Activated naive CD4-positive, alpha-beta T cell (primary cell): Measurements from ENCODE around the gene PLXDC1.
"Not testable (repeated sequence)": the region's sequence is repeated elsewhere in the genome, so short reads cannot be mapped to it uniquely, and the experiment has no call there.

ENCODE experiments used
- DNase-seq, 4 experiments: peaks; one replicate each; lab custom pipeline; 2025; lab: John Stamatoyannopoulos, UW

Gene PLXDC1

GRCh38 chr17:39153599-39154051 lies 2.2 kb upstream of the PLXDC1 start:
- peak; percentile 92 to 97 (median 96) for DNase-seq

GRCh38 chr17:39151943-39152818 lies 744 bp upstream of the PLXDC1 start:
- peak in 2 of 4 experiments; percentile 22 to 25 for DNase-seq

GRCh38 chr17:39150795-39151149 lies 665 bp downstream of the PLXDC1 start:
- DNase-seq: no peak

GRCh38 chr17:39150104-39150634 lies 1.3 kb downstream of the PLXDC1 start:
- peak in 1 of 4 experiments; percentile 8 for DNase-seq

GRCh38 chr17:39147221-39148185 lies 3.9 kb downstream of the PLXDC1 start:
- DNase-seq: no peak

- no peak for DNase-seq
Observed at GRCh38 chr17:39146273-39146672, 5.2 kb downstream of the PLXDC1 start.

- no peak for DNase-seq
Observed at GRCh38 chr17:39145143-39145542, 6.3 kb downstream of the PLXDC1 start.

GRCh38 chr17:39144416-39144840 lies 7.0 kb downstream of the PLXDC1 start:
- DNase-seq: no peak

- DNase-seq: no peak
Observed at GRCh38 chr17:39143552-39144093, 7.8 kb downstream of the PLXDC1 start.

- no peak for DNase-seq
Observed at GRCh38 chr17:39141915-39142664, 9.3 kb downstream of the PLXDC1 start.

GRCh38 chr17:39141294-39141693 lies 10.1 kb downstream of the PLXDC1 start:
- no peak for DNase-seq

GRCh38 chr17:39139561-39139960 lies 11.9 kb downstream of the PLXDC1 start:
- DNase-seq: no peak

GRCh38 chr17:39139161-39139511 lies 12.3 kb downstream of the PLXDC1 start:
- DNase-seq: no peak

GRCh38 chr17:39138431-39139160 lies 12.8 kb downstream of the PLXDC1 start:
- no peak for DNase-seq

- DNase-seq: no peak
Observed at GRCh38 chr17:39134878-39135277, 16.6 kb downstream of the PLXDC1 start.

GRCh38 chr17:39132192-39132610 lies 19.2 kb downstream of the PLXDC1 start:
- no peak for DNase-seq

GRCh38 chr17:39131616-39132015 lies 19.8 kb downstream of the PLXDC1 start:
- DNase-seq: no peak

GRCh38 chr17:39130205-39130604 lies 21.2 kb downstream of the PLXDC1 start:
- DNase-seq: no peak

GRCh38 chr17:39129544-39129943 lies 21.9 kb downstream of the PLXDC1 start:
- not testable (repeated sequence) for DNase-seq

- DNase-seq: no peak
Observed at GRCh38 chr17:39126436-39126835, 25.0 kb downstream of the PLXDC1 start.
